Measurements from ENCODE around the gene NDUFB4. TPM values are rescaled to one million over a fixed set of nuclear protein-coding genes. Genes with fewer than 3 reads are reported as not detected.

NDUFB4 gene
- total and polyA plus RNA-seq, 9 of the 15 experiments (the other 6 are each of a cell fraction or from before 2014, with no cell fraction given): 124 to 670 (median 227) TPM

DNA sequence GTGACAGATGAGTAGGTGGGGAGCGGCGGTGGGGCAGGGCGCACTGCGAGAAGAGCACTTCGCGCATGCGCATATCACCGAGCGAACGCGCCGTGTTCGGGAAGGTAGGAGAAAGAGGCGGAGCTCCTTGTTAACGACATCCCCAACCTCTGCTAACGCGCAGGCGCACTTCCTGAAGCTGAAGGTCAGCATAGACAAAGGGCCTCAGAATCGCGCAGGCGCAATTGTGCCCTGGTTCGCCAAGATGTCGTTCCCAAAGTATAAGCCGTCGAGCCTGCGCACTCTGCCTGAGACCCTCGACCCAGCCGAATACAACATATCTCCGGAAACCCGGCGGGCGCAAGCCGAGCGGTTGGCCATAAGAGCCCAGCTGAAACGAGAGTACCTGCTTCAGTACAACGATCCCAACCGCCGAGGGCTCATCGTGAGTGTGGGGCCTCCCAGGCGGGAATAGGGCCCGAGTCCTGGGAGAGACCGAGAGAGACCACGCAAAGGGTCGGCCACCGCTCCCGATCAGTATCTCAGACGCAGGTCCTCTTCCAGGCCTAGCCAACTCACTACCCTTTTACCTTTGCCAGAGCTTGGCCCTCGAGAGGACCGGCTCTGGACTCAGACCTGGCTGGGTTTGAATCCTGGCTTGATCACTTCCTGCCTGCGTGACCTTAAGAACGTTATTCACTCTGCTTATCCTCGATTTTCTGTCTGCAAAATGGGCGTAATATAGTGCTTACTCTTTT, at the start of gene NDUFB4 (continued):
- TF ChIP-seq ZNF3 (CRISPR knock-in tag; IDR thresholded peaks at IDR 0.05) (peak; percentile 58; the same call in 1 of the 2 replicates), KDM1A (IDR thresholded peaks at IDR 0.05) (peak; percentile 59 to 66; a peak in 3 of 4 replicates), PTRF (tag; IDR thresholded peaks at IDR 0.05) (no peak), ZNF699 (CRISPR knock-in tag; IDR thresholded peaks at IDR 0.05; ENCODE audit: insufficient replicate concordance) (no peak), ESRRA (IDR thresholded peaks at IDR 0.05; ENCODE audit: borderline replicate concordance, low read depth) (peak; percentile 92), ZNF830 (CRISPR knock-in tag; IDR thresholded peaks at IDR 0.05) (no peak), ETV6 (IDR thresholded peaks at IDR 0.05; ENCODE audit: borderline replicate concordance in 1 of 2, low read depth in 2 of 2, low read length in 1 of 2) (no peak), ETV6 (CRISPR knock-in tag; IDR thresholded peaks at IDR 0.05; ENCODE audit: borderline replicate concordance) (no peak), ZNF133 (CRISPR knock-in tag; IDR thresholded peaks at IDR 0.05) (no peak), ZNF354B (CRISPR knock-in tag; IDR thresholded peaks at IDR 0.05) (no peak), GABPB1 (CRISPR knock-in tag; IDR thresholded peaks at IDR 0.05) (0 out of 2 replicates have a peak, but pooled peaks have one; percentile 48), CXXC5 (CRISPR knock-in tag; IDR thresholded peaks at IDR 0.05) (peak; percentile 12; the same call in 1 of the 2 replicates), SAFB2 (IDR thresholded peaks at IDR 0.05; ENCODE audit: borderline replicate concordance, low read depth, low read length, severe bottlenecking) (no peak), ZNF212 (CRISPR knock-in tag; IDR thresholded peaks at IDR 0.05) (no peak), BRCA1 (IDR thresholded peaks at IDR 0.05) (no peak), BRCA1 (CRISPR knock-in tag; IDR thresholded peaks at IDR 0.05) (no peak)
- TF ChIP-seq, protein P1, sequence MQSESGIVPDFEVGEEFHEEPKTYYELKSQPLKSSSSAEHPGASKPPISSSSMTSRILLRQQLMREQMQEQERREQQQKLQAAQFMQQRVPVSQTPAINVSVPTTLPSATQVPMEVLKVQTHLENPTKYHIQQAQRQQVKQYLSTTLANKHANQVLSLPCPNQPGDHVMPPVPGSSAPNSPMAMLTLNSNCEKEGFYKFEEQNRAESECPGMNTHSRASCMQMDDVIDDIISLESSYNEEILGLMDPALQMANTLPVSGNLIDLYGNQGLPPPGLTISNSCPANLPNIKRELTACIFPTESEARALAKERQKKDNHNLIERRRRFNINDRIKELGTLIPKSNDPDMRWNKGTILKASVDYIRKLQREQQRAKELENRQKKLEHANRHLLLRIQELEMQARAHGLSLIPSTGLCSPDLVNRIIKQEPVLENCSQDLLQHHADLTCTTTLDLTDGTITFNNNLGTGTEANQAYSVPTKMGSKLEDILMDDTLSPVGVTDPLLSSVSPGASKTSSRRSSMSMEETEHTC (IDR thresholded peaks at IDR 0.05): no peak
- TF ChIP-seq, protein P2, sequence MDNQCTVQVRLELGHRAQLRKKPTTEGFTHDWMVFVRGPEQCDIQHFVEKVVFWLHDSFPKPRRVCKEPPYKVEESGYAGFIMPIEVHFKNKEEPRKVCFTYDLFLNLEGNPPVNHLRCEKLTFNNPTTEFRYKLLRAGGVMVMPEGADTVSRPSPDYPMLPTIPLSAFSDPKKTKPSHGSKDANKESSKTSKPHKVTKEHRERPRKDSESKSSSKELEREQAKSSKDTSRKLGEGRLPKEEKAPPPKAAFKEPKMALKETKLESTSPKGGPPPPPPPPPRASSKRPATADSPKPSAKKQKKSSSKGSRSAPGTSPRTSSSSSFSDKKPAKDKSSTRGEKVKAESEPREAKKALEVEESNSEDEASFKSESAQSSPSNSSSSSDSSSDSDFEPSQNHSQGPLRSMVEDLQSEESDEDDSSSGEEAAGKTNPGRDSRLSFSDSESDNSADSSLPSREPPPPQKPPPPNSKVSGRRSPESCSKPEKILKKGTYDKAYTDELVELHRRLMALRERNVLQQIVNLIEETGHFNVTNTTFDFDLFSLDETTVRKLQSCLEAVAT (IDR thresholded peaks at IDR 0.05): 0 out of 4 replicates have a peak, but pooled peaks of 1 of the 2 experiments have one; percentile 26
- TF ChIP-seq, protein P3, sequence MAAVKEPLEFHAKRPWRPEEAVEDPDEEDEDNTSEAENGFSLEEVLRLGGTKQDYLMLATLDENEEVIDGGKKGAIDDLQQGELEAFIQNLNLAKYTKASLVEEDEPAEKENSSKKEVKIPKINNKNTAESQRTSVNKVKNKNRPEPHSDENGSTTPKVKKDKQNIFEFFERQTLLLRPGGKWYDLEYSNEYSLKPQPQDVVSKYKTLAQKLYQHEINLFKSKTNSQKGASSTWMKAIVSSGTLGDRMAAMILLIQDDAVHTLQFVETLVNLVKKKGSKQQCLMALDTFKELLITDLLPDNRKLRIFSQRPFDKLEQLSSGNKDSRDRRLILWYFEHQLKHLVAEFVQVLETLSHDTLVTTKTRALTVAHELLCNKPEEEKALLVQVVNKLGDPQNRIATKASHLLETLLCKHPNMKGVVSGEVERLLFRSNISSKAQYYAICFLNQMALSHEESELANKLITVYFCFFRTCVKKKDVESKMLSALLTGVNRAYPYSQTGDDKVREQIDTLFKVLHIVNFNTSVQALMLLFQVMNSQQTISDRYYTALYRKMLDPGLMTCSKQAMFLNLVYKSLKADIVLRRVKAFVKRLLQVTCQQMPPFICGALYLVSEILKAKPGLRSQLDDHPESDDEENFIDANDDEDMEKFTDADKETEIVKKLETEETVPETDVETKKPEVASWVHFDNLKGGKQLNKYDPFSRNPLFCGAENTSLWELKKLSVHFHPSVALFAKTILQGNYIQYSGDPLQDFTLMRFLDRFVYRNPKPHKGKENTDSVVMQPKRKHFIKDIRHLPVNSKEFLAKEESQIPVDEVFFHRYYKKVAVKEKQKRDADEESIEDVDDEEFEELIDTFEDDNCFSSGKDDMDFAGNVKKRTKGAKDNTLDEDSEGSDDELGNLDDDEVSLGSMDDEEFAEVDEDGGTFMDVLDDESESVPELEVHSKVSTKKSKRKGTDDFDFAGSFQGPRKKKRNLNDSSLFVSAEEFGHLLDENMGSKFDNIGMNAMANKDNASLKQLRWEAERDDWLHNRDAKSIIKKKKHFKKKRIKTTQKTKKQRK (IDR thresholded peaks at IDR 0.05; ENCODE audit: borderline replicate concordance, low read depth, low read length): no peak
- TF ChIP-seq, protein P4, sequence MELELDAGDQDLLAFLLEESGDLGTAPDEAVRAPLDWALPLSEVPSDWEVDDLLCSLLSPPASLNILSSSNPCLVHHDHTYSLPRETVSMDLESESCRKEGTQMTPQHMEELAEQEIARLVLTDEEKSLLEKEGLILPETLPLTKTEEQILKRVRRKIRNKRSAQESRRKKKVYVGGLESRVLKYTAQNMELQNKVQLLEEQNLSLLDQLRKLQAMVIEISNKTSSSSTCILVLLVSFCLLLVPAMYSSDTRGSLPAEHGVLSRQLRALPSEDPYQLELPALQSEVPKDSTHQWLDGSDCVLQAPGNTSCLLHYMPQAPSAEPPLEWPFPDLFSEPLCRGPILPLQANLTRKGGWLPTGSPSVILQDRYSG (tag; conservative IDR thresholded peaks at IDR 0.05; ENCODE audit: low read depth): no peak

Data from K562 (cell line).